Ascending aorta (tissue), 2 donors: Measurements from ENCODE around the gene SIK3. TPM values are rescaled to one million over a fixed set of nuclear protein-coding genes. Genes with fewer than 3 reads are reported as not detected.

Experiments
- DNase-seq, 2 donors: peaks; one replicate each; pipeline ENCODE4 v3.0.0-alpha.2; 2019; ENCODE audit warnings: low spot score in 2 of 2
- H3K27ac ChIP-seq, 2 donors: fragments of 200-600 bp; sonication (generic); one replicate each; pipeline ENCODE4 v1.5.1; 2016 to 2017; ENCODE audit warnings: mild to moderate bottlenecking in 1 of 2
- H3K27me3 ChIP-seq: fragments of 200-600 bp; sonication (generic); one replicate; pipeline ENCODE4 v1.5.1; 2017
- H3K36me3 ChIP-seq, 2 donors: fragments of 200-600 bp; sonication (generic); one replicate each; pipeline ENCODE4 v1.5.1; 2016
- H3K4me1 ChIP-seq, 2 donors: fragments of 200-600 bp; sonication (generic); one replicate each; pipeline ENCODE4 v1.5.1; 2016 to 2017; ENCODE audit warnings: mild to moderate bottlenecking in 1 of 2
- H3K4me3 ChIP-seq, 2 donors: fragments of 200-600 bp; sonication (generic); one replicate each; pipeline ENCODE4 v1.5.1; 2016 to 2017; ENCODE audit warnings: mild to moderate bottlenecking in 1 of 2
- H3K9me3 ChIP-seq, 2 donors: fragments of 200-600 bp; sonication (generic); one replicate each; pipeline ENCODE4 v1.5.1; 2016
- CTCF ChIP-seq, 3 experiments: fragments of 200-600 bp in 2 of 3; fragments of 450-650 bp in 1 of 3; sonication (generic) in 2 of 3; IDR thresholded peaks; one replicate each; pipeline ENCODE4 v1.5.1; 2016 to 2019; ENCODE audit warnings: antibody characterized with exemption in 3 of 3, mild to moderate bottlenecking in 1 of 3, moderate library complexity in 1 of 3
- intact Hi-C: fragments of 100-400 bp; cut with DNase I; formaldehyde crosslinking; loops from one replicate; pipeline ENCODE4 v1.15.1; 2023
- total RNA-seq: library from RNA; depleted of rRNA; stranded (reverse); fragments of >200 nt; gene quantifications from one replicate; pipeline ENCODE4 v1.1.0, GENCODE V29; 2016

The SIK3 gene
- total RNA-seq, 1 donor from 2014 or later = 22.5 TPM

- H3K36me3 ChIP-seq = no peaks in the 10 kb centered on the region
- H3K4me1 ChIP-seq = peaks cover 0 to 8% of the 10 kb centered on the region in 2 donors
- H3K27ac ChIP-seq = no peak overlapping the region
- H3K4me3 ChIP-seq = no peak overlapping the region
- intact Hi-C loops = no loop called here
- no peaks in the 10 kb centered on the region for H3K27me3 ChIP-seq
- TF ChIP-seq CTCF (IDR thresholded peaks at IDR 0.05) = no peak
- no peak for DNase-seq
- no peaks in the 10 kb centered on the region for H3K9me3 ChIP-seq
These were observed 34.0 kb downstream of the SIK3 start for GRCh38 chr11:117064275-117064674.

GRCh38 chr11:117062498-117062897 lies 35.7 kb downstream of the SIK3 start:
- no peak for DNase-seq
- H3K4me3 ChIP-seq = no peak overlapping the region
- peaks cover 0 to 9% of the 10 kb centered on the region in 2 donors for H3K4me1 ChIP-seq
- no peaks in the 10 kb centered on the region for H3K36me3 ChIP-seq
- TF ChIP-seq CTCF (IDR thresholded peaks at IDR 0.05) = no peak
- H3K27me3 ChIP-seq = no peaks in the 10 kb centered on the region
- H3K9me3 ChIP-seq = no peaks in the 10 kb centered on the region
- H3K27ac ChIP-seq = no peak overlapping the region
- intact Hi-C loops = no loop called here

- no peak overlapping the region for H3K27ac ChIP-seq
- intact Hi-C loops = no loop called here
- no peak for TF ChIP-seq CTCF (IDR thresholded peaks at IDR 0.05)
- peaks cover 0 to 9% of the 10 kb centered on the region in 2 donors for H3K4me1 ChIP-seq
- no peak for DNase-seq
- H3K27me3 ChIP-seq = no peaks in the 10 kb centered on the region
- H3K36me3 ChIP-seq = no peaks in the 10 kb centered on the region
- no peaks in the 10 kb centered on the region for H3K9me3 ChIP-seq
- H3K4me3 ChIP-seq = no peak overlapping the region
These were observed 37.0 kb downstream of the SIK3 start for GRCh38 chr11:117061256-117061655.

- no peak overlapping the region for H3K27ac ChIP-seq
- H3K4me1 ChIP-seq = peaks cover 0 to 8% of the 10 kb centered on the region in 2 donors
- no peak overlapping the region for H3K4me3 ChIP-seq
- H3K9me3 ChIP-seq = no peaks in the 10 kb centered on the region
- intact Hi-C loops = no loop called here
- H3K36me3 ChIP-seq = no peaks in the 10 kb centered on the region
- no peak for DNase-seq
- no peak for TF ChIP-seq CTCF (IDR thresholded peaks at IDR 0.05)
- no peaks in the 10 kb centered on the region for H3K27me3 ChIP-seq
These were observed 38.5 kb downstream of the SIK3 start for GRCh38 chr11:117059611-117060148.

- no peaks in the 10 kb centered on the region for H3K36me3 ChIP-seq
- no peaks in the 10 kb centered on the region for H3K9me3 ChIP-seq
- peaks cover 0 to 4% of the 10 kb centered on the region in 2 donors for H3K4me1 ChIP-seq
- no peak for DNase-seq
- intact Hi-C loops = no loop called here
- no peak overlapping the region for H3K4me3 ChIP-seq
- no peaks in the 10 kb centered on the region for H3K27me3 ChIP-seq
- no peak overlapping the region for H3K27ac ChIP-seq
- no peak for TF ChIP-seq CTCF (IDR thresholded peaks at IDR 0.05)
These were observed 39.4 kb downstream of the SIK3 start for GRCh38 chr11:117058761-117059261.

- DNase-seq = no peak
- Histone ChIP-seq H3K27ac (no peak overlapping the region), H3K27me3 (no peaks in the 10 kb centered on the region), H3K4me3 (no peak overlapping the region), H3K4me1 (peaks cover 0 to 2% of the 10 kb centered on the region in 2 donors), H3K36me3 (no peaks in the 10 kb centered on the region), H3K9me3 (no peaks in the 10 kb centered on the region)
- no peak for TF ChIP-seq CTCF (IDR thresholded peaks at IDR 0.05)
- intact Hi-C loops = no loop called here
These were observed 40.5 kb downstream of the SIK3 start for GRCh38 chr11:117057727-117058126.
